ENCODE results near the gene CTNND2. TPM values are rescaled to one million over a fixed set of nuclear protein-coding genes. Genes with fewer than 3 reads are reported as not detected.

Gene CTNND2
- total and polyA plus RNA-seq, 9 of the 15 experiments (the other 6 are each of a cell fraction or from before 2014, with no cell fraction given) = 0.03 to 0.35 TPM; not detected in 7

- no peak for TF ChIP-seq NR0B1 (IDR thresholded peaks at IDR 0.05; ENCODE audit: partially characterized antibody)
- TF ChIP-seq TFE3 (CRISPR knock-in tag; IDR thresholded peaks at IDR 0.05) = no peak
- TF ChIP-seq ZNF76 (CRISPR knock-in tag; IDR thresholded peaks at IDR 0.05; ENCODE audit: borderline replicate concordance) = no peak
- no peak for TF ChIP-seq ZC3H8 (IDR thresholded peaks at IDR 0.05)
- no peak for TF ChIP-seq GTF2F1 (IDR thresholded peaks at IDR 0.05; ENCODE audit: low read depth, low read length)
- no peak for TF ChIP-seq NR2C2 (CRISPR knock-in tag; IDR thresholded peaks at IDR 0.05)
- no peak for TF ChIP-seq NR2C2 (tag; IDR thresholded peaks at IDR 0.05)
- TF ChIP-seq TCFL5 (CRISPR knock-in tag; conservative IDR thresholded peaks at IDR 0.05) = no peak
These were observed 396.9 kb downstream of the CTNND2 start (continued) for GRCh38 chr5:11507156-11507910.

- in situ Hi-C loops (cut with MboI) = no loop called here
- FAIRE-seq = no peak
- CTCF ChIA-PET (ENCODE audit: low intra/inter-chr PET ratio) = no interaction called here
- TF ChIP-seq POLR2AphosphoS5 (IDR thresholded peaks at IDR 0.05; ENCODE audit: control insufficient read depth, insufficient read depth, low read depth, low read length) = no peak
- TF ChIP-seq ZNF561 (CRISPR knock-in tag; conservative IDR thresholded peaks at IDR 0.05) = no peak
- no peak for TF ChIP-seq ZNF146 (CRISPR knock-in tag; IDR thresholded peaks at IDR 0.05; ENCODE audit: unreplicated experiment)
- no peak for TF ChIP-seq FUS (optimal IDR thresholded peaks at IDR 0.05; ENCODE audit: low read depth, low read length)
- no peak for TF ChIP-seq MAZ (CRISPR knock-in tag; conservative IDR thresholded peaks at IDR 0.05 in 1 of 2, IDR thresholded peaks at IDR 0.05 in 1 of 2)
- no peak for TF ChIP-seq RAD21 (CRISPR knock-in tag; conservative IDR thresholded peaks at IDR 0.05 in 1 of 2, IDR thresholded peaks at IDR 0.05 in 1 of 2)
- no peak for TF ChIP-seq DPF2 (IDR thresholded peaks at IDR 0.05)
- no peak for TF ChIP-seq PHF8 (IDR thresholded peaks at IDR 0.05; ENCODE audit: borderline replicate concordance, low read length)
- TF ChIP-seq E4F1 (CRISPR knock-in tag; IDR thresholded peaks at IDR 0.05; ENCODE audit: borderline replicate concordance) = no peak
These were observed 399.4 kb downstream of the CTNND2 start for GRCh38 chr5:11504886-11505193.

More at GRCh38 chr5:11504886-11505193, 399.4 kb downstream of the CTNND2 start:
- 0% methylated on average over 3 of the region's 3 CpGs for WGBS (ENCODE audit: insufficient coverage, low coverage, missing lambda C conversion rate)
- no peak overlapping the region for H2AFZ ChIP-seq (ENCODE audit: low read depth, low read length)
- H4K20me1 ChIP-seq (replicated peaks; ENCODE audit: control insufficient read depth, insufficient read depth, low read length) = no peaks in the 10 kb centered on the region
- H3K9ac ChIP-seq (ENCODE audit: insufficient read depth in 1 of 2, low read depth in 2 of 2, low read length in 2 of 2) = no peak overlapping the region
- no peak overlapping the region for H3K4me2 ChIP-seq (ENCODE audit: insufficient read depth, low read length)
- DNase-seq (ENCODE audit: extremely low read depth in 1 of 4, low spot score in 3 of 4) = no peak
- ATAC-seq = no peak
- no peak overlapping the region for H3K27ac ChIP-seq (ENCODE audit: extremely low read depth, low read depth, low read length)
- H3K4me1 ChIP-seq (replicated peaks in 1 of 2; ENCODE audit: control insufficient read depth in 2 of 2, insufficient read depth in 2 of 2, low read length in 2 of 2) = no peaks in the 10 kb centered on the region
- intact Hi-C loops (cut with micrococcal nuclease) = no loop called here
- H3K9me1 ChIP-seq (ENCODE audit: control insufficient read depth, insufficient read depth, low read length) = no peaks in the 10 kb centered on the region
- no peaks in the 10 kb centered on the region for H3K36me3 ChIP-seq (ENCODE audit: control insufficient read depth, insufficient read depth, low read length)
- POLR2A ChIA-PET = no interaction called here
- no peaks in the 10 kb centered on the region for H3K79me2 ChIP-seq (ENCODE audit: control insufficient read depth, insufficient read depth, low read length)
- no TSS peak for BruUV-seq (replicated peaks)
- H3K4me3 ChIP-seq = no peak overlapping the region
- no peaks in the 10 kb centered on the region for H3K27me3 ChIP-seq (ENCODE audit: control insufficient read depth in 2 of 2, insufficient read depth in 2 of 2, low read length in 2 of 2)
- no peaks in the 10 kb centered on the region for H3K9me3 ChIP-seq (replicated peaks; ENCODE audit: control insufficient read depth, insufficient read depth, low read depth, low read length)

Data from K562 (cell line).